ENCODE measurements around the gene TUBG1.
"Not testable (repeated sequence)": the region's sequence is repeated elsewhere in the genome, so short reads cannot be mapped to it uniquely, and the experiment has no call there.

Gene TUBG1

DNA sequence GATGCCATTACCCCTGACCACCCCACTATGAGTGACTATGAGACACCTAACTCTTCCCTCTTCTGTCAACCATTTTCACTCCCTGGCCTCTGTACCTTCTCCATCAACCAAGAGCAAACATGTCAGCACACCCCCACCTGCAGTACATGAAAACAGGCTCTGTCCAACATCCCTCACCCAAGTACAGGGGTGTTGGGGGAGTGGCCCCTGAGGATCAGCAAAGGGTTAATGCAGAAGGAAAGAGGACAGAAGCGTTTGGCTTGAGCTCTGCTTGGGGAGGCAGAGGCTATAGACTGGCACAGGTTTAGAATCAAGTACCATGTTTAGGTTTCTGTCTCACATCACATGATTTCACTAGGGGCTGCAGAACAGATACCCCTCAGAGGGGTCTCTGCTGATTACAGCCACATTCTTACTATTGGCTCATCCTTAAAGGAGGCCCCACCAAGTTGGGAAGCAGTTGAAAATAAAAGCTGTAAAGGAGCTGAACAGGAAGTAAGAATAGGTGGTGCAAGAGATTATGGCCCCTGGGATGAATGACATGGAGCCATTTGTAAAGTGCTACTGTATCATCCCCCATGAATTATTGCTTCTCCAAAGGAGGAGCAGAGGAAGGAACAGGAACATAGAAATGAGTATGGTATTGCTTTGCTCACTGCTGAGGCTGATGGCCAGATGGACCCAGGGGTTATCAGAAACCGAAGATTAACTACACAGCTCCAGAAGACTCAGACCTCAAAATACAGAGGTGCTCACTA lies 29.5 kb upstream of the TUBG1 start:
- no peak for DNase-seq (ENCODE audit: low spot score)

GRCh38 chr17:42581744-42582270 lies 27.7 kb upstream of the TUBG1 start:
- no peak for DNase-seq (ENCODE audit: low spot score)

DNA sequence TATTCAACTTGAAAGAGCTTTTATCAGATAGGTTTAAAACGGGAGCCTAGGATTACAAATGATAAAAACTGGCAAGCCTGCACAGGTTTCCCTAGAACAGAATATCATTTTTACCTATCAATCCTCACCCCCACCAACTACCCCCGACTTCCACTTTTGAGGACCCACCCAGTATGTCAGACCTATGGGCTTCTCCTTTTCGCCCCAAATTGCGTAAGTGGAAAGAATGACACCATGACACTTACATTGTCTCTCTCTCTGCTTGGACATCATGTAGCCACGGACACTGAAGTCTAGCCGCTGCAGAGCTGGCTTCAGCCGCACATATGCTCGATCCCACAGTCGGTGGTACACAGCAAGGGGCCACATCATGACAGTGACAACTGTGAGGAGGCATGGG lies 24.6 kb upstream of the TUBG1 start:
- no peak for DNase-seq (ENCODE audit: low spot score)

GRCh38 chr17:42585353-42585752 lies 24.1 kb upstream of the TUBG1 start:
- DNase-seq (ENCODE audit: low spot score), result no peak

DNA sequence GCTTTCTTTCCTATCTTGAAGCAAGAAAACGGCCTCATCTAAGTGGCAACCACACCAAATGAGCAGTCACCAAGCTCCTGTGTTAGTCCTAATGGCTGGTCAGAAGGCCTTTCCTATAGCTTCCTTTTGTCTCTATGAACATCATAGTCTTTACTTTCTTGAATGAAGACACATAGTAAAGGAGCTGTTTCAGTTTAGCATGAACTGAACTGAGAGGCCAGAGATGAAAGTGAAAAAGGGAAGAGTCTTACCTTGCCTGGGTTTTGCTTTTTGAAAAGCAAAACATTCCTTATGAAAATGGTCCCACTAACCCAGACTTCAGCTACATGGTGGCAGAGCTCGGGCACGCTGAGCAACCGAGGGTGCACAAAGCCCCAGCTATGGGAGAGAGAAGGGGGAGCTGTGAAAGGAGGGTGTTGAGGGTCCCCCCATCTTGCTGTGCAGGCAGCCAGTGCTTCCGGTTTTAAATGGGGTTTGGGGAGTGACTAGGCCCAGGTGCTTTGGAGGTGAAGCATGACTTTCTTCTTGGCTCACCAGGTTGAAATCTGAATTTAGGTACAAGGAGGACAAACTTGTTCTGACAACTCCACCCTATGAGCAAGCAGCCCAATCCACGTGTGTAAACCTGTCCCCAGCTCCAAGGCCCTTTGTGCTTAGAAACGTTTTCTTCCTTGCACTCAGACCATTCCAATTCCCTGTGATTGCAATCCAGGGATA lies 22.8 kb upstream of the TUBG1 start:
- DNase-seq (ENCODE audit: low spot score), result no peak

DNA sequence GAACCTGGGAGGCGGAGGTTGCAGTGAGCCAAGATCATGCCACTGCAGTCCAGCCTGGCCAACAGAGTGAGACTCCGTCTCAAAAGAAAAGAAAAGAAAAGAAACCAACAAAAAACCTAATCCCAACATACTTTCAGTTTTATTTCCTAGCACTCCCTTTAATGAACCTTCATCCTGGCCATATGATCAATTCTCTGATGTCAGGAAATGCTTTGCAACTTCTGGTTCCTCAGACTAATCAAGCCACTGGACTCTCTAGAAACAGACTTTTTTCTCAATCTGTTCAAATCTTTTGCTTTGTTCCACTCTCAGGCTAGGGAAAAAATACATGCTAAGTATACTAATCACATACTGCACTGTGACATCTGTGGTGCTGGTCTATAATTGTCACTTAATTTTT lies 18.6 kb upstream of the TUBG1 start:
- no peak for DNase-seq (ENCODE audit: low spot score)

- DNase-seq (ENCODE audit: low spot score), result no peak
Observed at GRCh38 chr17:42591411-42591810, 18.1 kb upstream of the TUBG1 start.

DNA sequence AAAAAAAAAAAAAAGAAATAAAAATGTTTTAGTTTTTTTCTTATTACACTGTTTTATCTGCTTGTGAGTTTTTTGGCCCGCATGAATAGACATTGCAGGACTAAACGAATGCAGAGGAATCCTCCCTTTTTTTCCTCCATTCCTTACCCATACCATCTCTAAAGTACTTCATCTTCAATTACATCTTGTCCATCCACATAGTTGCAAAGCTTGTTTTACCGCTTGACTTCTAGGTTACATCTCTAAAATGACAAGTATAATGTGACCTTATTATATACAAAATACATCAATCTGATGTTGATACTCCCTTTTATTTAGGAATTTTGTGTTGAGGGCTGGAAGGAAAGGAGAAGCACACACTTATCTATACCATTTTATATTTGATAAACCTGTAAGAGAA lies 13.1 kb upstream of the TUBG1 start:
- no peak for DNase-seq (ENCODE audit: low spot score)

GRCh38 chr17:42598905-42599304 lies 10.6 kb upstream of the TUBG1 start:
- no peak for DNase-seq (ENCODE audit: low spot score)

DNA sequence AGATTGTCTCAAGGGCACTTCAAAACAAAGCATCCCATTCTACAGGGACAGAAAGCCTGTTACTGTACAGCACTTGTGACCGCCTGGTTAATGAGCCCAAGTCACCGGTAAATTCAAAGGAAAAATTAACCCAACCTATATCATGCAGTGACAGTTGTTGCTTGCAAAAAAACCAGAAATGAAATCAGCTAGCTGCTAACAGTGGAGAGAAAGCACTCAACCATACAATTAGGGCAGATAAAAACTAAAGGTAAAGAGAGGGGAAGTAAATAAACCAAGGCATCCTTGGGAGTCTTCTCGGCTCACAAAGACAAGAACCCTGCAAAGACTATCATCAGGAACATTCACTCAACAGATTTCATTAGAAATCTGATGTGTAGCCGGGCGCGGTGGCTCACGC lies 6.2 kb upstream of the TUBG1 start:
- DNase-seq (ENCODE audit: low spot score), result no peak

- DNase-seq (ENCODE audit: low spot score), result no peak
Observed at GRCh38 chr17:42607769-42608168, 1.7 kb upstream of the TUBG1 start.

GRCh38 chr17:42608305-42609181 lies 940 bp upstream of the TUBG1 start:
- no peak for DNase-seq (ENCODE audit: low spot score)

- DNase-seq (ENCODE audit: low spot score), result peak; percentile 4
Observed at GRCh38 chr17:42609814-42610801, 625 bp downstream of the TUBG1 start.

- DNase-seq (ENCODE audit: low spot score), result no peak
Observed at GRCh38 chr17:42612013-42612412, 2.5 kb downstream of the TUBG1 start.

GRCh38 chr17:42613699-42614295 lies 4.3 kb downstream of the TUBG1 start:
- DNase-seq (ENCODE audit: low spot score), result no peak

DNA sequence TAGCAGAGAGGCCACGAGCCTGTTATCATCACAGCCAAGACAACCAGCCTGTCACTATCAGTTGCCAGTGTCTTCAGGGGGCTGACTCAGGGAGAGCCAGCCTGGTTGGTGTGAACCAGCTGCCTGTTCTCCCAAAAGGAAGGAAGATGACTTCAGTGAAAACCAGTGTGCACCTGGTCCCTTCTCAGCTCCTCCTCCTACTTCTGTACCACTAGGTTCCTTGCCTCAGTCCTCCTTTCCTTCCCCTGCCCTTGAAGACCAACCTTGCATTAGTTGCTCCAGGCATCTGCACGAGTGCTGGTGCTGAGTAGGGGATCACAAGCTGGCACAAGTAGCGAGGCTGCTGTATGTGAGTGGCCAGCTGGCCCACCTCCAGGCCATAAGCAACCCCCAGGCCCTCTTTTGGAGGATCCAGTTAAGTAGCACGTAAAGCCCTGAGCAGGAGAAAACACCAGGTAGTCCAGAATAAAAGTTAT lies 8.5 kb downstream of the TUBG1 start:
- no peak for DNase-seq (ENCODE audit: low spot score)

DNA sequence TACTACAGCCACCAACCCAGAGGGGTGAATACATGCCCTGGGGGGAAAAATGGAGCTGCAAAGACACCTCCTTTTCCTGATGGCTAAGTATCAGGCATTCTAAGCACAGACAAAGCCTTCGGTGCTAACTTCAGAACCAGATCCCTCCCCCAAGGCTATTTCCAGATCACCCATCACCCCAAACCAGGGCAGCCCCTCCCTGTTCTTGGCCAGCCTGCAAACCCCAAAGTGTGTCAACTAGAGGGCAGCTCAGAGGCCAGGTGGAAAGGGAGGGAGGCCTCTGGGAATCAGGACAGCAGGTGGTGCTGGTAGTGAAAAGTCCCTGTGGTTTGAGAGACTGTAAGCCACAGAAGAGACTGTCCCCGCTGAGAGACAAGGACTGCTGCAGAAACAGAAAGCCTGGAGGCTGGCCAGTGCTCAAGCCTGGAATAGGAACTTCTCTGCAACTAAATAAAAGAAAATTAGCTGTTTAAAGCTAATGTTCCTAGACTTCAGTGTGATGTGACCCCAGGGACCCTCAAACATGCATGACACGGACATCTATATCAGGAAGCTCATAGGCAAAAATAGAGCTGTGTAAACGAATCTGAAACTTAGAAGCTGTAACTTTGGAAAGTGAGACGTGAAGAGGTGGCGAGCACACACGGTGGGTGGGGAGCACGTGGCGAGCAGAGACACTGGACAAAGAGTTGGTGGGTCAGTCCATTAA lies 9.1 kb downstream of the TUBG1 start:
- no peak for DNase-seq (ENCODE audit: low spot score)

- not testable (repeated sequence) for DNase-seq (ENCODE audit: low spot score)
Observed at GRCh38 chr17:42621987-42622386, 12.5 kb downstream of the TUBG1 start.

DNA sequence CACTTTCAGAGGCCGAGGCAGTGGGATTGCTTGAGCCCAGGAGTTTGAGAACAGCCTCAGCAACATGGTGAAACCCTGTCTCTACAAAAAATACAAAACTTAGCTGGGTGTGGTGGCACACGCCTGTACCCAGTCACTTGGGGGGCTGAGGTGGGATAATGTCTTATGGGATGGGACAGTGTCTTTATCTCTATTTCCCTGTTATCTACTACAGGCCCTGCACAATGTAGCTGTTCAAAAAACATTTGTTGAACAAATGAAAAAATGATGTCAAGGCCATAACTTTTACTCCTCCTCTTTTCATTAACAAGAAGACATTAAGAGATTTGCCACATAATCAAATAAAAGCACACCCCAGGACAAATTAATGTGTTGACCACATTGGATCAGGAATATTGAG lies 13.8 kb downstream of the TUBG1 start:
- no peak for DNase-seq (ENCODE audit: low spot score)

Measured in CD4-positive, alpha-beta T cell treated with Interleukin-6 at 100 ng/mL for 8 hours (primary cell).